COR-L47 (cell line): Measurements from ENCODE around the gene GPR152.
"Not testable (repeated sequence)": the region's sequence is repeated elsewhere in the genome, so short reads cannot be mapped to it uniquely, and the experiment has no call there.

Experiments
- DNase-seq: peaks from one replicate; lab custom pipeline; 2025; lab: John Stamatoyannopoulos, UW

The GPR152 gene

DNA sequence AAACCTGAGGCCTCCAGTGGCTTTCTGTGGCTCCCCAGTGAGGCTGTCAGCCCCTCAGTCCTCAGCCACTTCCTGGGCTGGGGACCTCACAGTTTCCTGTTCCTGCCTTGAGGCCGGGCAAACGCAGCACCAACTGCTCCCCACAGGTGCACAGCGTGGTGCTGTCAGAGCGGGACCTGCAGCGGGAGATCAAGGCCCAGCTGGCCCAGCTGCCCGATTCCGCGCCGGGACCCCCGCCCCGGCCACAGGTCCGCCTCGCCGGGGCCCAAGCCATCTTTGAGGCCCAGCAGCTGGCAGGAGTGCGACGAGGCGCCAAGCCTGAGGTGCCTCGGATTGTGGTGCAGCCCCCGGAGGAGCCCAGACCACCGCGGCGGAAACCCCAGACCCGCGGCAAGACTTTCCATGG, 43.3 kb downstream of the GPR152 start:
- DNase-seq: no peak

- DNase-seq: no peak
These were observed 43.9 kb downstream of the GPR152 start for GRCh38 chr11:67408437-67409200.

- no peak for DNase-seq
These were observed 44.8 kb downstream of the GPR152 start for GRCh38 chr11:67407688-67408163.

DNA sequence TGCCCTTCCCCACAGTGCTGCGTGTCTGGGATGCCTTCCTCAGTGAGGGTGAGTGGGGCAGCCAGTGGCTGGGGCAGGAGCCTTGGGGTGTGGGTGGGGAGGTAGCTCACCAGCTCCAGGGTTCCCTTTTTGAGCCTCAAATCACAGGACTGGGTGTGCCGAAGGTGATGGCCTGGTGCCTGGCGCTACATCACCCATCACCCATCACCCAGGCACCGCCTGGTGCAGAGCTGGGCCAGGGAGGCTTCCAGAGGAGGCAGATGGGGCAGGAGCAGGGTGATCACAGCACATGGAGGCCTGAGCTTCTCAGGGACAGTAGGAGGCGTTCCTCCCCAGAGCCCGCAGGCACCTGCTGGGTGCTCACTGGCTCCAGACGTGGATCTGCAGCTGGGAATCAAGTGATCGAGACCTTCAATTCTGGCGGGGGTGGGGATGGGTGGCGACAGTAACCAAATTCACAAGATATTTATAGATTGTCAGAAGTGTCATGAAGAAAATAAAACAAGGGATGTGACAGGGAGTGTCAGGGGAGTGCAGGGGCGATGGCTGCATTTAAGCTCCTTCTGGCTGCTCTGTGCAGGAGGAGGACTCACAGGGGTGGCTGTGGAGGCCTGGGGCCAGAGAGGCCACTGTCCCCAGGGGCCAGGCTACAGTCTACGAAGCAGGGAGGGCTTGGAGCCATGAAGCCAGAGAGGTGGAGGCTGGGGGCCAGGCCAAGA, 45.4 kb downstream of the GPR152 start:
- DNase-seq: no peak

DNA sequence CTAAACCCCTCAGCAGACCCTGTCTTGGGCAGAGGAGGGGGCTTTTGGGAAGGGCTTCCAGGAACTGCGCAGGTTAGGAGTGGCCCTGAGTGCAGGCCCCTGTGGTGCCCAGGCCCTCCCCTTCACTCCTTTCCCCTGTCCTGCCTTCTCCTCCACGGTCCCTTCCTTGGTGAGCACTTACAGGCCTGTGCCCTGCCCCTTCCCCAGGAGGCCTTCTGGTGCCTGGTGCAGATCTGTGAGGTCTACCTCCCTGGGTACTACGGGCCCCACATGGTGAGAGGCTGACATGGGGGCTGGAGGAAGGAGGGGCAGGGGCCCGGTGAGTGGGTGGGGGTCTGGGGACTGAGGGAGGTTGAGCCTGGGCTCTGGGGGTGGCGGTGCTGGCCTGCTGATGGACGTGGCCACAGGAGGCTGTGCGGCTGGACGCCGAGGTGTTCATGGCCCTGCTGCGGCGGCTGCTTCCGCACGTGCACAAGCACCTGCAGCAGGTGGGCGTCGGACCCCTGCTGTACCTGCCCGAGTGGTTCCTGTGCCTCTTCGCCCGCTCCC, 46.0 kb downstream of the GPR152 start:
- no peak for DNase-seq

- DNase-seq: no peak
These were observed 46.7 kb downstream of the GPR152 start for GRCh38 chr11:67405688-67406339.

GRCh38 chr11:67405196-67405567, 47.3 kb downstream of the GPR152 start:
- no peak for DNase-seq

- no peak for DNase-seq
These were observed 47.9 kb downstream of the GPR152 start for GRCh38 chr11:67404515-67405195.

DNA sequence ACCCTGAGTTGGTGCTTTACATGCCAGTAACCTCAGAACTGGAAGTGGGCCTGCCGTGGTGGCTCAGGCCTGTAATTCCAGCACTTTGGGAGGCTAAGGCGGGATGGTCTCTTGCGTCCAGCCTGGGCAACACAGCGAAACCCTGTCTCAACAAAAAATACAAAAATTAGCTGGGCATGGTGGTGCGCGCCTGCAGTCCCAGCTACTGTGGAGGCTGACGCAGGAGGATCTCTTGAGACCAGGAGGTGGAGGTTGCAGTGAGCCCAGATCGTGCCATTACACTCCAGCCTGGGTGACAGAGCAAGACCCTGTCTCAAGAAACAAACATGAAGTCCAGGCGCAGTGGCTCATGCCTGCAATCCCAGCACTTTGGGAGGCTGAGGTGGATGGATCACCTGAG, 49.4 kb downstream of the GPR152 start:
- DNase-seq: not testable (repeated sequence)

DNA sequence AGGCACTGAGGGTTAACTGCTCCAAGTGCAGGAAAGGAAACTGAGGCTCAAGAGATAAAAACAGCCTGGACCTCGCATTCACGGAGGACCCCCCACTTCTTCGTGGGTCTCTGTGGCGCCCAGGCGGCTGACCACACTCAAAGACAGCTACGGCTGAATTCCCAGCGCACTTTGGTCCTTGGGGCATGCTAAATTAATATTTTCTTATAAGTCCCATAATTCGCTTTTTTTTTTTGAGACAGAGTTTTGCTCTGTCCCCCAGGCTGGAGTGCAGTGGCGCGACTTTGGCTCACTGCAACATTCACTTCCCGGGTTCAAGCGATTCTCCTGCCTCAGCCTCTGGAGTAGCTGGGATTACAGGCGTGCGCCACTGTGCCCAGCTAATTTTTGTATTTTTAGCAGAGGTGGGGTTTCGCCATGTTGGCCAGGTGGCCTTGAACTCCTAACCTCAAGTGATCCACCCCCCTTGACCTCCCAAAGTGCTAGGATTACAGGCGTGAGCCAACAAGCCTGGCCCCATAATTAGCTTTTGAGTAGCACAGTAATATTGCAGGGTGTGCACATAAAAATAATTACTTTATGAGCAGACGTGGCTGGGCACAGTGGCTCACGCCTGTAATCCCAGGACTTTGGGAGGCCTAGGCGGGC, 50.2 kb downstream of the GPR152 start:
- not testable (repeated sequence) for DNase-seq

DNA sequence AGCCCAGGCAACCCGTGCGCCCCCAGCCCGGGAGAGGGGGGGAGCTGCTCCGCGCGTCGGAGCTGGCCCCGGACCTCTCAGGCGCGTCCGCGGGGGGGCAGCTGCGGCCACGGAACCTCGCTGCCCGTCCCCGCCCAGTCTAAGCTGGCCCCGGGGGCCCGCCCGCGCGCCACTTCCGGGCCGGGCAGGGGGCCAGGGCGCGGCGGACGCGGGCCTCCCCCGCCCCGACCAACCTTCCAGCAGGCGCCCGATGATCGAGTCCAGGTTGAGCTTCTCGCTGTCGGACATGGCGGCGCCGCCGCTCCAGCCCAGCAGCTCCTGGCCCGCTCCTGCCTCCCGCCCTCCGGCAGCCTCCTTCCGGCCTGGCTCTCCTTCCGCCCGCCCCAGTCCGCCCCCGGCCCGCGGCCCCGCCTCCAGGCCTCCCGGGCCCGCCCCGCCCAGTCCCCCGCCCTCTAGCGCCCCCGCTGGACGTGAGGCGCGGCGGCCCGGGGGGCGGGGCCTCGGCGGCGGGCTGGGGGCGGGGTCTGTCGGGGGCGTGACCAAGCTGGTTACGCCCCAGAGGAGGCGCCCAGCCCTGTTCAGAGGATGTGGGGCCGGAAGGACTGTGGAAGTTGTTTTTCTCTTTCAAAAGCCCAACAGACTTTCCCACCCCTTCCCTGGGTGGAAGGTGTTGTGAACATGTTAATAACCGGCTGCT, 50.9 kb downstream of the GPR152 start, which contains the start of gene PPP1CA:
TSS of gene PPP1CA (minus strand) at position 364 of the 697 bp plus-strand sequence. CDS start at position 288, 76 bp downstream.
- peak; percentile 82 for DNase-seq
